GM13977 (cell line): ENCODE results near the gene MEI1.

Source experiments
- DNase-seq: peaks from one replicate; pipeline ENCODE4 v3.0.0; 2012; ENCODE audit warnings: low spot score
- in situ Hi-C: fragments of 300-500 bp; cut with MboI; formaldehyde crosslinking; loops from one replicate; pipeline ENCODE4 v1.12.0; 2022; ENCODE audit warnings: low sequenced_read_pairs, low pct_unique_long_range_greater_than_20kb, mixed read lengths, inconsistent platforms; ENCODE audit not compliant: unreplicated experiment
- TF ChIP-seq, protein P1 (sequence below): IDR thresholded peaks from 2 replicates; pipeline ENCODE4 v1.5.1; 2012; ENCODE audit warnings: mild to moderate bottlenecking, control low read depth; ENCODE audit not compliant: insufficient read depth; ENCODE audit errors: extremely low read depth, missing control alignments

The MEI1 gene

DNA sequence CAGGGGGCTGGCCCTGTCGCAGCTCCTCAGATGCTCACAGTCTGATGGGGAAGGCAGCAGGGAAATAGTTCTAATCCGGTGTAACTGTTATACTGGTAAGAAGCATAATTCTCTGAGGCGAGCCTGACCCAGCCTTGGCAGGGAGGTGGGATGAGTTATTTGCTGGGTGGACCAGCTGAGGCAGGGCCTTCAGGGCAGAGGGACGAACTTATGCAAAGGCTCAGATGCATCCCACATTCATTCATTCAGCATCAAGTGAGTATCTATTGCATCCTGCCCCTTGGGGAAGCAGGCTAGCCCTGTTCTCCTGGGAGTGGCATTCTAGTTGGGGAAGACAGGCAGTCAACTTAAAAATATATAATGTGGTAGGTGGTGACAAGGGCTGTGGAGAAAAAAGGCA lies 120.0 kb downstream of the MEI1 start:
- in situ Hi-C loops, result no loop called here
- TF ChIP-seq, protein P1, sequence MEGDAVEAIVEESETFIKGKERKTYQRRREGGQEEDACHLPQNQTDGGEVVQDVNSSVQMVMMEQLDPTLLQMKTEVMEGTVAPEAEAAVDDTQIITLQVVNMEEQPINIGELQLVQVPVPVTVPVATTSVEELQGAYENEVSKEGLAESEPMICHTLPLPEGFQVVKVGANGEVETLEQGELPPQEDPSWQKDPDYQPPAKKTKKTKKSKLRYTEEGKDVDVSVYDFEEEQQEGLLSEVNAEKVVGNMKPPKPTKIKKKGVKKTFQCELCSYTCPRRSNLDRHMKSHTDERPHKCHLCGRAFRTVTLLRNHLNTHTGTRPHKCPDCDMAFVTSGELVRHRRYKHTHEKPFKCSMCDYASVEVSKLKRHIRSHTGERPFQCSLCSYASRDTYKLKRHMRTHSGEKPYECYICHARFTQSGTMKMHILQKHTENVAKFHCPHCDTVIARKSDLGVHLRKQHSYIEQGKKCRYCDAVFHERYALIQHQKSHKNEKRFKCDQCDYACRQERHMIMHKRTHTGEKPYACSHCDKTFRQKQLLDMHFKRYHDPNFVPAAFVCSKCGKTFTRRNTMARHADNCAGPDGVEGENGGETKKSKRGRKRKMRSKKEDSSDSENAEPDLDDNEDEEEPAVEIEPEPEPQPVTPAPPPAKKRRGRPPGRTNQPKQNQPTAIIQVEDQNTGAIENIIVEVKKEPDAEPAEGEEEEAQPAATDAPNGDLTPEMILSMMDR, result no peak
- no peak for DNase-seq

DNA sequence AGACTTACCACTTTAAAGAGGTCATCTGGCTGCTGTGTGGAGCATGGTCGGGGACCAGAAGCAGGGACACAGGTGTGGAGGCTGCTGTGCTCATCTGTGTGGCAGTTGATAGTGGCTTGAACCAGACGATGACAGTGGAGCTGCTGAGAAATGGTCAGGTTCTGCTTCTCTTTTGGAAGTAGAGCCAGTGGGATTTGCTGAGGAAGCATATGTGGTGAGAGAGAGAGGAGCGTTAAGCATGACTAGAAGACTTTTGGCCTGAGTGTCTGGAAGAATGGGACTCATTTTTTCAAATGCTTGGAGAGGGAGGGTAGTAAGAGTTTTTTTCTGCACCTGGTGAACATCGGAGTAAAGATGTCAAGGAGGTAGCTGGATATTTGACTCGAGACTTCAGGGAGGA lies 121.1 kb downstream of the MEI1 start:
- in situ Hi-C loops, result no loop called here
- DNase-seq, result no peak
- TF ChIP-seq, protein P1, result no peak

DNA sequence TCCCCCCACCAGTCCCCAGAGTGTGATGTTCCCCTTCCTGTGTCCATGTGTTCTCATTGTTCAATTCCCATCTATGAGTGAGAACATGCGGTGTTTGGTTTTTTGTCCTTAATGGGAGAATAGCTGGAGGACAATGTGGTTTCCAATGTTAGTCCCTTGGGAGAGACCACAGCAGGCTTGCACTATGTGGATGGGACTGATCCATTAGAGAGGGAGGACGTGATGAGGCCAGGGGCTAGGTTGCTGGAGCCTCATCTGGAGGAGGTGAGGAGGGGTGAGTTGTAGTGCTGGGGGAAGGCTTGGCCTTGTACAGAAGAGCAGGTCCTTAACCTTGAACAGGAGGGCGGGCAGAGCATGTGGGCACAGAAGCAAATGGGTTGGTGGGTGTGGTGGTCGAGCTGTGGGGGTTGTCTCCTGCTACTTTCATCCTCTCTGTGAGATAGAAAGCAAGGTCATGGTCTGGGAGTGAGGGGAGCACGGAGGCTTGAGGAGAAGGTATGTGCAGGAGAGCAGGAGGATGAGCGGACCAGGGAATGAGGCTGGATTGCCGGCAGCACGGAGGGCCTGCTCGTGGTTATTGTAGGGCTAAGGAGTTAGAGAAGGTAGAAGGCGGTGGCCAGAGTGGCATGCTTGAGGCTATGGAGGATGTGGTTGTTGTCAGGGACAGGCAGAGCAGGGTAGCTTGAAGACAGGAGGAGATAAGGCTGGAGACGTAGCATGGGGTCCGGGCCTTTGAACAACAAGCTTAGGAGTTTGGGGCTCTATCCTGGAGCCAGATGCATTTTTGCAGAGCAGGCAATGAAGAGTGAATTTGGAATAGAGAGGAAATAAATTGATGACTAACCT lies 122.4 kb downstream of the MEI1 start:
- TF ChIP-seq, protein P1, result no peak
- in situ Hi-C loops, result no loop called here
- no peak for DNase-seq

DNA sequence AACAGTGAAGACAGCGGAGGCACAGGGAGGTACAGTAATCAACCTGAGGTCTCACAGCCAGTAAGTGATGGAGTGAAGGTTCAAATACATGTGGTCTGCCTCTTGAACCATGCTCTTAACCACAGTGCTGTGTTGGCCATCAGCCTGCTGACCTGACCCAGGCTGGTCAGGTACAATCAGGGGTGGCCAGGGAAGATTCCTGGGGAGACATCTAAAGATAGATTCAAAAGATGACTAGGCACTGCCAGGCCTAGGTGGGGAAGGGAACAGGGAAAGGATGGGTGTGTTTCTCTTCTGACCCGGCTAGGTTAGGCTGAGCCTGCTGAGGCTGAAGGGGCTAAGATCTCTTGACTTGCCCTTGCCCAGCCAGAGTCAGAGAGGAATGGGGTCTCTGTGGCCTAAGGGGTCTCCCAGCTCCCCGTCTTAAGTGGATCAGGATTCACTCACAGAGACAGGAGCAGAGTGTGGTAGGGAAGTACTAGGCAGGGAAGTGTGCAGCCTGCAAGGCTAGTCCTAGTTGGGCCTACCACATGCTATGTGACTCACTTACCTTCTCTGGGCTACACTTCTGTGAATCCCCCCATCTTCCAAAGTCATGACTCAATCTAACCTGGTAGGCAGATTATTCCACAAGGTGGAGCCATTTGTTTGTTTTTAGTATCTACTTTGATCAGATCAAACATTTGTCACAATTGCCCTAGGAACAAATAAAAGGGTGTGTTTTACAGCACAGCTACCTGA lies 123.2 kb downstream of the MEI1 start:
- TF ChIP-seq, protein P1, result peak; percentile 62
- DNase-seq, result peak; percentile 70
- in situ Hi-C loops, result no loop called here

DNA sequence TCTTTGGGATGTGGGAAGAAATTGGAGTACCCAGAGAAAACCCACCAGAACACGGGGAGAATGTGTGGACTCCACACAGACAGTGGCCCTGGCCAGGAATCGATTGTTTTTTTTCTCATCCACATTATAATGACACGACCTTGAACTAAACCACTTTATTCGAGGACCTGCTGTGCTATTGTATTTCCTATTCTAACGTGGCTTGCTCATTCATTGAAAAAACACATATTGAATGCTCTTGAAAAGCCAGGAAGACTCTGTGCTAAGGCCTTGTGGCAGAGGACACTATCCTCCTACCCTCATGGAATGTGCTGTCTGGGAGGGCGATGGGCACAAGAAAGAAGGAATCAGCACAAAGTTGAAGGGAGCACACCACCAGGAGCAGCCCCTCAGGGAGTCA lies 124.5 kb downstream of the MEI1 start:
- in situ Hi-C loops, result no loop called here
- TF ChIP-seq, protein P1, result no peak
- DNase-seq, result no peak

DNA sequence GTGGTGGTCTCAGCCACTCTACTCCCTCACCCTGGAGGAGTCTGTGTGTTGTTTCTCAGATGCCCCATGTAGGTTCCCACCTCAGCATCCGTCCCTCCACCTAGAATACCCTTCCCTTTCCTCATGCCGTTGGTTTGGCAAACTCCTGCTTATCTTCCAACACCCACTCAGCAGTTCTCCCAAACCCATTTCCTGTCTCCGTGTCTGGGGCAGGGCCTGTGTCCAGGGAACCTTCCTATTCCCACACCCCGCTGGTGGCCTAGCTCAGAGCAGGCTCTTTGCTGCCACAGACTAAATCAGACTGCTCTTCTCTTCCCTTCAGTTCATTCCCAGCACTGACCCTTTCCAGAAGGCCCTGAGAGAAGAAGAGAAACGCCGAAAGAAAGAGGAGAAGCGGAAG lies 126.1 kb downstream of the MEI1 start:
- no peak for DNase-seq
- TF ChIP-seq, protein P1, result no peak
- in situ Hi-C loops, result no loop called here
